Prostate gland (tissue), 2 donors: Measurements from ENCODE around the gene CHD1L. TPM values are rescaled to one million over a fixed set of nuclear protein-coding genes. Genes with fewer than 3 reads are reported as not detected.

Source experiments
- DNase-seq: peaks from one replicate; pipeline ENCODE4 v3.0.0-alpha.2; 2019; ENCODE audit warnings: low spot score
- H3K27ac ChIP-seq, 2 donors: fragments of 200-600 bp; sonication (generic); 2 replicates each; pipeline ENCODE4 v1.5.1; 2017 to 2019
- H3K27me3 ChIP-seq: fragments of 200-600 bp; sonication (generic); replicated peaks from 2 replicates; pipeline ENCODE4 v1.5.1; 2019; ENCODE audit not compliant: insufficient read depth
- H3K36me3 ChIP-seq, 2 donors: fragments of 200-600 bp; sonication (generic); 1 replicate in 1 of 2; 2 replicates in 1 of 2; pipeline versions ENCODE4 v1.5.1 to v1.8.1; 2017 to 2019
- H3K4me1 ChIP-seq: fragments of 200-600 bp; sonication (generic); replicated peaks from 2 replicates; pipeline ENCODE4 v1.5.1; 2019
- H3K4me3 ChIP-seq, 2 donors: fragments of 200-600 bp; sonication (generic); 2 replicates each; pipeline ENCODE4 v1.5.1; 2017 to 2019
- H3K9me3 ChIP-seq: fragments of 200-600 bp; sonication (generic); 2 replicates; pipeline ENCODE4 v1.5.1; 2017
- CTCF ChIP-seq, 4 experiments: fragments of 200-600 bp in 2 of 4; fragments of 450-650 bp in 2 of 4; sonication (generic) in 2 of 4; IDR thresholded peaks; 1 replicate in 3 of 4; 2 replicates in 1 of 4; pipeline ENCODE4 v1.5.1; 2016 to 2019; ENCODE audit warnings: antibody characterized with exemption in 4 of 4, mild to moderate bottlenecking in 2 of 4, moderate library complexity in 2 of 4
- POLR2A ChIP-seq: fragments of 450-650 bp; IDR thresholded peaks from one replicate; pipeline ENCODE4 v1.6.1; 2016; ENCODE audit warnings: antibody characterized with exemption, mild to moderate bottlenecking
- POLR2AphosphoS5 ChIP-seq: sonication (generic); formaldehyde crosslinking; IDR thresholded peaks from one replicate; pipeline ENCODE4 v1.6.1; 2017; ENCODE audit warnings: antibody characterized with exemption
- WGBS: methylation state at CpG from one replicate; pipeline ENCODE4 v1.1.5; 2018; 5-methylcytosine and 5-hydroxymethylcytosine counted together
- intact Hi-C: fragments of 100-400 bp; cut with DNase I; formaldehyde crosslinking; loops from one replicate; pipeline ENCODE4 v1.14.2; 2022
- total RNA-seq, 2 donors: library from RNA; depleted of rRNA; stranded (reverse); fragments of >200 nt; gene quantifications; one replicate each; pipeline ENCODE4 v1.1.0, GENCODE V29; 2016

The CHD1L gene
- total RNA-seq, 2 donors from 2014 or later = 21.4 to 22.0 TPM

- Histone ChIP-seq H3K27me3 (no peaks in the 10 kb centered on the region), H3K36me3 (no peaks in the 10 kb centered on the region), H3K9me3 (no peaks in the 10 kb centered on the region), H3K27ac (no peak overlapping the region), H3K4me3 (no peak overlapping the region), H3K4me1 (peaks cover under 1% of the 10 kb centered on the region)
- WGBS = 81% methylated on average over 2 of the region's 2 CpGs
- TF ChIP-seq CTCF (IDR thresholded peaks at IDR 0.05) (no peak), POLR2AphosphoS5 (no peak), POLR2A (no peak)
- intact Hi-C loops = no loop called here
- no peak for DNase-seq
Observed at GRCh38 chr1:147246910-147247655, 4.6 kb downstream of the CHD1L start.

- H3K27ac ChIP-seq = no peak overlapping the region
- no peak overlapping the region for H3K4me3 ChIP-seq
- intact Hi-C loops = no loop called here
- TF ChIP-seq POLR2A (no peak), POLR2AphosphoS5 (no peak), CTCF (IDR thresholded peaks at IDR 0.05) (no peak)
- no peaks in the 10 kb centered on the region for H3K36me3 ChIP-seq
- 95% methylated on average over 4 of the region's 4 CpGs for WGBS
- H3K9me3 ChIP-seq = no peaks in the 10 kb centered on the region
- no peaks in the 10 kb centered on the region for H3K27me3 ChIP-seq
- H3K4me1 ChIP-seq = no peaks in the 10 kb centered on the region
- DNase-seq = no peak
Observed at GRCh38 chr1:147247656-147248238, 5.3 kb downstream of the CHD1L start.

- H3K27me3 ChIP-seq = no peaks in the 10 kb centered on the region
- TF ChIP-seq CTCF (IDR thresholded peaks at IDR 0.05) = no peak
- TF ChIP-seq POLR2AphosphoS5 = no peak
- TF ChIP-seq POLR2A = no peak
- no peaks in the 10 kb centered on the region for H3K9me3 ChIP-seq
- H3K36me3 ChIP-seq = no peaks in the 10 kb centered on the region
- H3K27ac ChIP-seq = no peak overlapping the region
- H3K4me1 ChIP-seq = no peaks in the 10 kb centered on the region
- 77% methylated on average over 9 of the region's 9 CpGs for WGBS
- intact Hi-C loops = no loop called here
- H3K4me3 ChIP-seq = no peak overlapping the region
- DNase-seq = no peak
Observed at GRCh38 chr1:147252540-147252939, 10.1 kb downstream of the CHD1L start.

GRCh38 chr1:147260956-147261355, 18.5 kb downstream of the CHD1L start:
- H3K27ac ChIP-seq = no peak overlapping the region
- no peak for DNase-seq
- TF ChIP-seq POLR2A (no peak), POLR2AphosphoS5 (no peak), CTCF (IDR thresholded peaks at IDR 0.05) (no peak)
- 94% methylated on average over 4 of the region's 4 CpGs for WGBS
- no peaks in the 10 kb centered on the region for H3K36me3 ChIP-seq
- no peaks in the 10 kb centered on the region for H3K4me1 ChIP-seq
- no peaks in the 10 kb centered on the region for H3K9me3 ChIP-seq
- H3K27me3 ChIP-seq = no peaks in the 10 kb centered on the region
- no peak overlapping the region for H3K4me3 ChIP-seq
- intact Hi-C loops = no loop called here
